Gastrocnemius medialis (tissue), 4 donors: ENCODE results near the gene NTNG2. TPM values are rescaled to one million over a fixed set of nuclear protein-coding genes. Genes with fewer than 3 reads are reported as not detected.

Experiments used
- ATAC-seq, 2 donors: fragments of 150-250 bp; one replicate each; pipeline ENCODE4 v1.9.1; 2016
- DNase-seq, 2 donors: peaks; one replicate each; pipeline ENCODE4 v3.0.0-alpha.2; 2019
- H3K27ac ChIP-seq, 4 donors: fragments of 200-600 bp; sonication (generic); 1 replicate in 1 of 4; 2 replicates in 3 of 4; pipeline ENCODE4 v1.5.1; 2016 to 2018; ENCODE audit warnings: mild to moderate bottlenecking in 2 of 4, moderate library complexity in 1 of 4
- H3K27me3 ChIP-seq, 3 donors: fragments of 200-600 bp; sonication (generic) in 2 of 3; 1 replicate in 1 of 3; 2 replicates in 2 of 3; pipeline versions ENCODE4 v1.5.1 to v1.6.0; 2016 to 2019; ENCODE audit warnings: mild to moderate bottlenecking in 1 of 3, moderate library complexity in 1 of 3
- H3K36me3 ChIP-seq, 2 donors: fragments of 200-600 bp; sonication (generic) in 1 of 2; one replicate each; pipeline ENCODE4 v1.5.1; 2017 to 2018
- H3K4me1 ChIP-seq, 2 donors: fragments of 200-600 bp; sonication (generic) in 1 of 2; one replicate each; pipeline ENCODE4 v1.5.1; 2016 to 2017; ENCODE audit warnings: mild to moderate bottlenecking in 2 of 2
- H3K4me3 ChIP-seq, 4 donors: fragments of 200-600 bp; sonication (generic) in 3 of 4; 1 replicate in 1 of 4; 2 replicates in 3 of 4; pipeline ENCODE4 v1.5.1; 2016 to 2019; ENCODE audit warnings: mild to moderate bottlenecking in 2 of 4
- H3K9me3 ChIP-seq, 3 donors: fragments of 200-600 bp; sonication (generic) in 2 of 3; 1 replicate in 1 of 3; 2 replicates in 2 of 3; pipeline ENCODE4 v1.5.1; 2016 to 2019
- POLR2A ChIP-seq, 2 donors: fragments of 450-650 bp; IDR thresholded peaks; one replicate each; pipeline ENCODE4 v1.6.1; 2017; ENCODE audit warnings: antibody characterized with exemption in 2 of 2, mild to moderate bottlenecking in 2 of 2, moderate library complexity in 2 of 2
- in situ Hi-C, 4 donors: fragments of 200-750 bp; cut with MboI; loops; one replicate each; pipeline versions ENCODE4 v1.15.0 to v1.8.0; 2017; ENCODE audit warnings: low sequenced_read_pairs in 4 of 4
- intact Hi-C: fragments of 100-400 bp; cut with DNase I; formaldehyde crosslinking; loops from one replicate; pipeline ENCODE4 v1.15.1; 2023; ENCODE audit warnings: low total_unique reads
- total RNA-seq, 4 donors: library from RNA; depleted of rRNA; stranded (reverse); fragments of >200 nt; gene quantifications; one replicate each; pipeline versions ENCODE4 v1.1.0 to v1.2.3, GENCODE V29; 2016
- TF ChIP-seq, protein P1 (sequence below), 5 experiments: fragments of 450-650 bp in 3 of 5; fragments of 200-600 bp in 2 of 5; sonication (generic) in 2 of 5; IDR thresholded peaks in 4 of 5; conservative IDR thresholded peaks in 1 of 5; 1 replicate in 4 of 5; 2 replicates in 1 of 5; pipeline ENCODE4 v1.5.1; 2016 to 2019; ENCODE audit warnings: antibody characterized with exemption in 5 of 5, mild to moderate bottlenecking in 3 of 5, moderate library complexity in 3 of 5

NTNG2 gene
- total RNA-seq, 4 donors from 2014 or later = 0.15 to 0.61 (median 0.19) TPM

DNA sequence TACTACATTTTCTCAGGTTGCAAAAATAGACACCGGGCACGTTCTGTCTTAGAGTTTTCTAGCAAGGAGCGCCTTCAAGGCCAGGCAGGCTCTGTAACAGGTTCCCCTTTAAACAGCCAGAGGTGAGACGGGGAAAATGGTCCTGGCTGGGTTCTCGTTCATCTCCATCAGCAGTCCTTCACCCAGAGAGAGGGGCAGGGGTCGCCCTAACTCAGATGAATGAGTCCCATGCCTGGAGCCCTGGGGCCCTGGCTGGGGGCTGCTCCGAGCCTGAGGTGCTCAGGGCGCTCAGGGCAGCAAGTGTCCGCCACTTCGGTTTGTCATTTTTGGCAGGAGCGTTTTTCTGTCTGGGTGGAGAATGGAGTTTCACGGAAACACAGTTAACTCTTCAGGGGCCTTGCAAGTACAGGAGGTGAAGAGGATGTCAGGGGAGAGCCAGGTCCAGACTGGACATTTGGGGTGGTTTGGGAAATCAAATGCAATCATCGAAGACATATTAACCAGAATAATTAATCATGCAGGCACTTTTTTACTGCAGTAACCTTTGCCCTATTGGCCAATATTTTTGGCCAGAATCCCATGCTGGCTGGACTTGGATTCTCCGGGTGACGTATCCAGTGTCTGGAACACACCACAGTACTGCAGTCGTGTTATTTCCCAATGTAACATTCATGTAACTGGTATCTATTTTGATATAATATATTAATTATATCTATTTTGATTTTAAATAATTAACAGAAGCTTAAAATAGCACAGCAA, 2.9 kb downstream of the NTNG2 start:
- Histone ChIP-seq H3K9me3 (no peaks in the 10 kb centered on the region), H3K36me3 (no peaks in the 10 kb centered on the region), H3K27ac (no peak overlapping the region), H3K27me3 (peaks cover 71 to 80% (median 79%) of the 10 kb centered on the region in 3 donors), H3K4me3 (peak overlapping the region in 1 of 4 donors; percentile 61), H3K4me1 (peaks cover 27 to 29% of the 10 kb centered on the region in 2 donors)
- peak in 1 of 2 donors; percentile 77 for ATAC-seq
- intact Hi-C loops (no loop called here), in situ Hi-C loops (no loop called here)
- no peak for TF ChIP-seq POLR2A (IDR thresholded peaks at IDR 0.05)
- TF ChIP-seq, protein P1, sequence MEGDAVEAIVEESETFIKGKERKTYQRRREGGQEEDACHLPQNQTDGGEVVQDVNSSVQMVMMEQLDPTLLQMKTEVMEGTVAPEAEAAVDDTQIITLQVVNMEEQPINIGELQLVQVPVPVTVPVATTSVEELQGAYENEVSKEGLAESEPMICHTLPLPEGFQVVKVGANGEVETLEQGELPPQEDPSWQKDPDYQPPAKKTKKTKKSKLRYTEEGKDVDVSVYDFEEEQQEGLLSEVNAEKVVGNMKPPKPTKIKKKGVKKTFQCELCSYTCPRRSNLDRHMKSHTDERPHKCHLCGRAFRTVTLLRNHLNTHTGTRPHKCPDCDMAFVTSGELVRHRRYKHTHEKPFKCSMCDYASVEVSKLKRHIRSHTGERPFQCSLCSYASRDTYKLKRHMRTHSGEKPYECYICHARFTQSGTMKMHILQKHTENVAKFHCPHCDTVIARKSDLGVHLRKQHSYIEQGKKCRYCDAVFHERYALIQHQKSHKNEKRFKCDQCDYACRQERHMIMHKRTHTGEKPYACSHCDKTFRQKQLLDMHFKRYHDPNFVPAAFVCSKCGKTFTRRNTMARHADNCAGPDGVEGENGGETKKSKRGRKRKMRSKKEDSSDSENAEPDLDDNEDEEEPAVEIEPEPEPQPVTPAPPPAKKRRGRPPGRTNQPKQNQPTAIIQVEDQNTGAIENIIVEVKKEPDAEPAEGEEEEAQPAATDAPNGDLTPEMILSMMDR (IDR thresholded peaks at IDR 0.05 in 4 of 5, conservative IDR thresholded peaks at IDR 0.05 in 1 of 5) = no peak
- DNase-seq = peak; percentile 28 to 36

- H3K27me3 ChIP-seq = peaks cover 58 to 67% (median 65%) of the 10 kb centered on the region in 3 donors
Measured at GRCh38 chr9:132166599-132166998, 4.7 kb downstream of the NTNG2 start.

DNA sequence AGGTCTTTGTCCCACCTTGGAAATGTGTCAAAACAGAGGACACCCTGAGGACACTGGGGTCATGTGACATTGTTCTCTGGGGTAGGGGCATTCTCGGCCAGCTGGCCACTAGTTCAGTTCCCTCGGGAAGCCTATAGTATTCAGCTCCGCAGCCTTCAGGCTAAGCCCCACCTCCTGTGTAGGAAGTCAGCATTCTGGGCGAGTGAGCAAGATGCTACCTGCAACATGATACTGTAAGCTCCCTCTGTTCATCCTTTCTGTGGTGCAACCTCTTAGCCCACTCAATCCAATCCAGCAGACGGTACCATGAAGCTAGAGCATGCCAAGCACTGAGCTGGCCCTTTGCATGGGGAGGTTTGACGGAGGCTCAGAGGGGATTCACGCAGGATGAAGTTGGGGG, 5.3 kb downstream of the NTNG2 start:
- Histone ChIP-seq H3K4me3 (no peak overlapping the region), H3K27me3 (peaks cover 61 to 65% (median 64%) of the 10 kb centered on the region in 3 donors), H3K4me1 (peaks cover 27 to 29% of the 10 kb centered on the region in 2 donors), H3K27ac (no peak overlapping the region), H3K9me3 (no peaks in the 10 kb centered on the region), H3K36me3 (no peaks in the 10 kb centered on the region)
- TF ChIP-seq, protein P1 (IDR thresholded peaks at IDR 0.05 in 4 of 5, conservative IDR thresholded peaks at IDR 0.05 in 1 of 5) = no peak
- no peak for TF ChIP-seq POLR2A (IDR thresholded peaks at IDR 0.05)
- no peak for ATAC-seq
- intact Hi-C loops (no loop called here), in situ Hi-C loops (no loop called here)
- DNase-seq = no peak

More at GRCh38 chr9:132166599-132166998, 4.7 kb downstream of the NTNG2 start:
- Histone ChIP-seq H3K36me3 (no peaks in the 10 kb centered on the region), H3K4me1 (peaks cover 27 to 29% of the 10 kb centered on the region in 2 donors), H3K9me3 (no peaks in the 10 kb centered on the region), H3K4me3 (no peak overlapping the region), H3K27ac (no peak overlapping the region)
- DNase-seq (no peak), ATAC-seq (no peak)
- TF ChIP-seq, protein P1 (IDR thresholded peaks at IDR 0.05 in 4 of 5, conservative IDR thresholded peaks at IDR 0.05 in 1 of 5) = no peak
- TF ChIP-seq POLR2A (IDR thresholded peaks at IDR 0.05) = no peak
- in situ Hi-C loops = no loop called here
- intact Hi-C loops = no loop called here

DNA sequence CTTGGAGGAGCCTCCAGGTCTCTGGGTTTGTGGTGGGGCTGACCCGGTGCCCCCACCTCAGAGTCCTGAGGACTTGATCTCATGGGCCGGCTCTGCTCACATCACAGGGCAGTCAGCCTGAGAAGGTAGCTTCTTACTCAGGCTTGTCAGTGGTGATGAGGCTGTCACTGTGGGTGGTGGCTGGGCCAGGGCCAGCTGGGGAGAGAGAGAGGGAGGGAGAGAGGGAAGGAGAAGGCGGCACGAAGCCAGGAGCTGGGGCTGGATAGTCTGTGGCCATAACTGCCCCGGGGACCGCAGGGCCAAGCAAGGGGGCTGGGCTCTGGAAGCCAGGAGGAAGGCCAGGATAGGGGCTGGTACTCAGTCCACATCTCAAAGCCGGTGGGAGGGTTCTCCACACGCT, 6.5 kb downstream of the NTNG2 start:
- H3K9me3 ChIP-seq = no peaks in the 10 kb centered on the region
- H3K27ac ChIP-seq = no peak overlapping the region
- peaks cover 52 to 55% (median 53%) of the 10 kb centered on the region in 3 donors for H3K27me3 ChIP-seq
- H3K4me3 ChIP-seq = no peak overlapping the region
- ATAC-seq (no peak), DNase-seq (no peak)
- in situ Hi-C loops = no loop called here
- TF ChIP-seq, protein P1 (IDR thresholded peaks at IDR 0.05 in 4 of 5, conservative IDR thresholded peaks at IDR 0.05 in 1 of 5) = no peak
- no peak for TF ChIP-seq POLR2A (IDR thresholded peaks at IDR 0.05)
- H3K4me1 ChIP-seq = peaks cover 18 to 22% of the 10 kb centered on the region in 2 donors
- intact Hi-C loops = no loop called here
- H3K36me3 ChIP-seq = no peaks in the 10 kb centered on the region
